HG03558 (cell line): ENCODE data around the gene MYPOP.
"Not testable (repeated sequence)": the region's sequence is repeated elsewhere in the genome, so short reads cannot be mapped to it uniquely, and the experiment has no call there.

ENCODE experiments used
- ATAC-seq: cut with Tn5 transposase; IDR thresholded peaks from one replicate; pipeline ENCODE4 v1.9.1; 2021; ENCODE audit warnings: moderate number of reproducible peaks; ENCODE audit not compliant: unreplicated experiment; ENCODE audit errors: extremely low read depth

Gene MYPOP

DNA sequence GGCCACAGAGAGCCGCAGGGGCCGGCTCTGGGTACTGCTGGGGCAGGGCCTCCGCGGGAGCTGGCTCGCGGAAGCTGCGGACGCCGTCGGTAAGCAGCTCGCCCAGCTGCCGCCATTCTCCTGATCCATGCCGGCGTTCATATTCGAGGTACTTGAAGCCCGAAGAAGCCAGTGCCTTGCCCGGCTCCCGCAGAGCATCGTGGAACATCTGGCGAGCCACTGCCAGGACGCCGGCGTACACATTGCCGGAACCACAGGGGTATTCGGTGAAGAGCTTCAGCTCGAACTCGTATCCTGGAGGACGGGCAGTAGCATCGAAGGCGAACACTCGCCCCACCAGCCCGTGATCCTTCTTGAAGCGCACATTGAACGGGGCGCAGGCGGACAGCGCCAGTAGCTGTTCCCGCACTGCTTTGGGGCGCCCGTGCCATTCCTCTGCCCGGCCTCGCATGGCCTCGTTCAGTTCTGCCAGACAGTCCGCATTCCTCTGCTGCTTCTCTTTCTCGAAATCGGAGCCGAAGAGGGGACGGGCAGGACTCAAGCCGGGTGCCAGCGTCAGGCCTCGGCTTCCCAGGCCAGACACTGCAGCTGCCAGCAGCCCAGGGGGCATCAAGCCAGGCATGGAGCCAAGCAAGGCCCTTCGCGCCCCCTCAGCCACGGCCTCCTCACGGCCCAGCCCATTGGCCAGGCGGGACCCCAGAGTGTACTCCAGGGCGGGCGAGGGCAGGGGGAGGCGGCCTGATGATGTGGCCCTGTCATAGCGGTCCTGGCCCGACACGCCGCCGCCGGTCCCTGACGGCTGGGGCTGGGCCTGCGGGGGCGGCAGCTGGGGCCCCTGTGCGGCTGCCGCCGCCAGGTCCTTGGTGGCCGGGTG, 17.5 kb downstream of the MYPOP start:
- ATAC-seq = no peak

DNA sequence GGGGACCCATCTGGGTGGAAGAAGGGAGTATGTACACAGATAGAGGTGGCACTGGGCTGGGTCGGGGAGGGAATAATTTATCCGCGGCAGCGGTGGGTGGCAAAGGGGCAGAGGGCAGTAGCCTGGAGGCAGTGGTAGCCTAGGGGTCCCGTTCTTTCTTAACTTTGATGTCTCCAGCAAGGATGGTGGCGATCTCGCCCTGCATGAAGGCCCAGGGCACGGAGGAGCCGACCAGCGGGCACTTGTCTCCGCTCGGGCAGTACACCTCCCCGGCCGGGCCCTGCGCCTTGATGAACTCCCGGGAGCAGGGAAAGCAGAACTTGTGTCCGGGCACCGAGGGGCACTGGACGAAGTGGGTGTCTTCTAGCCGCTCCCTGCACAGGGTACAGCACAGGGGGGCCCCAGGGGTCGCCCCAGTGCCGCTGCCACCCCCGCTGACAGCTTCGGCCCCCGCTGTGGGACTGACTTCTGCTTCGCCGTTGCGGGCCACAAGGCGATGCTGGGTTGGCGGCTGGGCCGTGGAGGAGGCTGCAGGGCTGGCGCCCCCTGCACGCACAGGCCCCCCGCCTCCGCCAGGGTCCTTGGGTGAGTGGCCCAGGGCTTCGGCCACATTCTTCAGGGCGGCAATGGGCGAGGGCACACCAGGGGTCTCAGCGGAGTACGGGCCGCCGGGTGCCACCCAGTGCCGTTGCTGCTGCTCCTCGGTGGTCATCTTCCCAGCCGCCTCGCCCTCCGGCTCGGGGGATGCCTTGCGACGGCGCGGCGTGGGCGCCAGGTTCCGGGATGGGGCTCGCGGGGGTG, 18.3 kb downstream of the MYPOP start:
- ATAC-seq = no peak

DNA sequence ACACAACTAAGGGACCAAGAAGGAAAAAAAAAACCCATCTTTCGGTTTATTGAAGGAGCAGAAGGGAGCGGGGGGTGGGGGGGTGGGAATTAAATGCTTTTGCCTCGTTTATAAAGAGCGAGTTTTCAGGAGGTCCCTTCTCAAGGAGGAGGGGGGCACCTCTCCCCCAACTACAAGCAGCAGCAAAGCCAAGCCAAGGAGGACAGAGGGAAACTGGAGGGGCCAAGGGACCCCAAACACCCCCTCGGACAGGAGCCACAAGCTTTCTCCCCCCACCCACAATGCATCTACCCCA, 18.9 kb downstream of the MYPOP start:
- no peak for ATAC-seq

GRCh38 chr19:45882652-45883585, 19.5 kb downstream of the MYPOP start:
- ATAC-seq = no peak

DNA sequence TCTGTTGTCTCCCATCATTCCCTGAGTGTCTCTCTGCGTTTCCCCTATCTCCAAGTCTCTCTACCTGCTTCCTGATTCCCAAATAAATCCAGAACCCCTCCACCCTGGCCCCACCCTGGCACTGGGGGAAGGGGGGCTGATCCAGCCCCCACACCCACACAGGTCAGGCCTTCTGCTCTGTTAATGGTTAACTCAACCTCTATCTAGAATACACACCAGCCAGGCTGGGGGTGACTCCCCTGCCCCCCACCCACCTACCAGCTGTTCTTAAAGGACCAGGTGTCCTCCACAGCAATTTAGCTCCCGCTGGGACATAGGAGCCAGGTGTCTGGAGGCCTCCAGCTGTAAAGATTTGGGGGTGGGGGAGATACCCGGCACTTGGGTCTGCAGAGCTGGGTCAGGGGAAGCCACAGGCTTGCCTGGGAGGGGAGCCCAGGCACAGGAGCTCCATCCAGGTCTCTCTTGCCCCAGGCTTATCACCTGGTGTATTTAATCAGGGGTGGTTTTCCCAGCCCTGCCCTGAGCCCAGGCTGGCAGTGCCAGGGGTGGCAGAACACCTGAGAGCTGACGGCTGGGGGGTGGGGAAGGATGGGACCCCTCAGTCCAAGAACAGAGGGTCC, 20.4 kb downstream of the MYPOP start:
- no peak for ATAC-seq

DNA sequence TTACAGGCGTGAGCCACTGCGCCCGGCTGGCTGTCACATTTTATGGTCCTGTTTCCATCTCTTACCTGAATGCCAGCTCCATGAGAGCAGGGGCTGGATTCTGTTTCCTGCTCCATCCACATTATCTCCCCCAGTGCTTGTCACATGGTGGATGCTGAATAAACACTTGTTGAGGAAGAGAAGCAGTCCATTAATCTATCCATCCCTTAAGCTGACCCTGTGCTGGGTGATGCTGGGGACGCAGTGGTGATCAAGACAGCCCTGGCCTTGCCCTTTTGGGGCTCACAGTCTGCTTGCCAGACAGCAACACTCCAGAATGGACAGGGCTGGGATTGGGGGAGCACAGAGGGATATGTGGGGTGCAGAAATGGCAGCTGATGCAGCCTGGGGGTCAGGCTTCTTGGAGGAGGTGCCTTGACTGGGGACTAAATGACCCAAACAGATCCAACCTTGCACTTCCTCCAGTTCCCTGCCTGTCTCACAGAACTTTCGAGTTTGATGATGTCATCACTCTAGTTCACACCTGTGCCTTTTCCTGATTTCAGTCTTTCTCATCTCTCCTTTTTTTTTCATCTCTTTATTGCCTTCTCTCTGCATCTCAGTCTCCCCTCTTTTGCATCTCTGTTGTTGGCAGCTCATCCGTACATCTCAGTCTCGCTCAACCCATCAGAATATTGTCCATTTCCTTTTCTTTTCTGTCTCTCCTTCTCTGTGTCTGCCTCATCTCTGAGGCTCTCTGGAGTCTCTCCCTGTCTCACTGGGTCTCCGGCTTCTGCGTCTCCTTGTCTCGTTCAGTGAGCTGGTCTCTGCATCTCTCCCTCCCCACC, 21.1 kb downstream of the MYPOP start:
- ATAC-seq = no peak

DNA sequence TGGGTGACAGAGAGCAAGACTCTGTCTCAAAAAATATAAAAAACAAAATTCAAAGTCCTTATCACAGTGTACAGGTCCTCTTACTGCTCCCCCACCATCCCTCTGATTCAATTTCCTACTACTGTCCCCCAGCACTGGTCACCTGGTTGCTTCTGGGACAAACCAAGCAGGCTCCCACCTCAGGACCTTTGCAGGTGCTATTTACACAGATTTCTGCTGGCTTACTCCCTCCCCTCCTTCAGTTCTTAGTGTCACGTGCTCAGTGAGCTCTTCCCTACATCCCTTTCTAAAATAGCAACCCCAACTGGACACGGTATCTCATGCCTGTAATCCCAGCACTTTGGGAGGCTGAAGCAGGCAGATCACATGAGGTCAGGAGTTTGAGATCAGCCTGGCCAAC, 22.4 kb downstream of the MYPOP start:
- no peak for ATAC-seq

- ATAC-seq = no peak
These were observed 23.4 kb downstream of the MYPOP start for GRCh38 chr19:45879055-45879454.

GRCh38 chr19:45878043-45878794, 24.2 kb downstream of the MYPOP start:
- ATAC-seq = no peak

DNA sequence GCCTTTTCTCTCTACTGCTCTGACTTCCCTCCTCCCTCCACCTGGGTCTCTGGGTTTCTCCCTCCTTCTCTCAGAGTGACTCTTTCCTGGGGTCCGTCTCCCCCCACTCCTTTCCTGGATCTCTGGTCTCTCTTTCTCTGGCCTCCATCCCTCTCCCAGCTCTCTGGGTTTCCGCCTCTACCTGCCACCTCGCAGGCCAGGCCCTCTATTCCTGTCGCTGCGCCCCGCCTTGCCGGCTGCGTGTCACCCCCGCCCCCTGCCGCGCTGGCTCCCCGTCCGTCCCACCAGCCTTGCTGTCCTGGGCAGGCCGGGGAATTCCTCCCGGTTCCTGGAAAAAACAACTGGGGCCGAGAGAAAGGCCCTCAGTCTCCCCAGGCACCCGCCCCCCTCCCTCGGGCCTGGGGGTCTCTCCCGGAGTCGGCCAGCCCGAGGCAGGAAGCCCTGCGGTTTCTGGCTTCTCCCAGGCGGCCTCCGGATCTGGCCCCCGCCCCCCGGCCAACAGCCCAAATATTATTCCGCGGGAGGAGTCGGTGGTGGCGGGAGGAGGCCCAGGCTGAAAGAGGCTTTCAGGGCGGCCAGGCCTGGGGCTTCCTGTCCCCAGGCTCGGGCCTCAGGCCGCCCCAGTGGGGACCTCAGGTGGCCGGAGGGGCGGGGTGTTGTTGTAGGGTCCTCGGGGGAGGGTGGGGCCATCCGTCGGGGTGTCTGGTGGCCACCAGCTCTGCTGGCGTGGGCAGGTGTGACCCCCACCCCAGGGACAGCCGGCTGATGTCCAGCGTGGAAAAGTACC, 25.8 kb downstream of the MYPOP start:
- ATAC-seq = no peak

GRCh38 chr19:45876161-45876410, 26.3 kb downstream of the MYPOP start:
- no peak for ATAC-seq

GRCh38 chr19:45874620-45874966, 27.8 kb downstream of the MYPOP start:
- ATAC-seq = no peak

- no peak for ATAC-seq
These were observed 29.1 kb downstream of the MYPOP start for GRCh38 chr19:45873219-45873772.

GRCh38 chr19:45872095-45872919, 30.1 kb downstream of the MYPOP start:
- no peak for ATAC-seq

DNA sequence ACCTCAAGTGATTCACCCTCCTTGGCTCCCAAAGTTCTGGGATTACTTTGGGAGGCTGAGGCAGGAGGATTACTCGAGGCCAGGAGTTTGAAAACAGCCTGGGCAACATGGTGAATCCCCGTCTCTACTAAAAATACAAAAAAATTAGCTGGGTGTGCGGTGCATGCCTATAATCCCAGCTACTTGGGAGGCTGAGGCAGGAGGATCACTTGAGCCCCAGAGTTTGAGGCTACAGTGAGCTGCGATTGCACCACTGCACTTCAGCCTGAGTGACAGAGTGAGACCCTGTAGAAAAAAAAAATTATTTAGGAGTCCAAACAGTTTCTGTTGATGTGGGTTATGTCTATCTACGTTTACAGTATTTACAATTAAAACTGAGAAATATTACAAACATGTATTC, 31.6 kb downstream of the MYPOP start:
- no peak for ATAC-seq

GRCh38 chr19:45867241-45867640, 35.2 kb downstream of the MYPOP start:
- not testable (repeated sequence) for ATAC-seq
